Panc1 (cell line): Measurements from ENCODE around the gene OR11A1.

Experiments used
- POLR2AphosphoS5 ChIP-seq: IDR thresholded peaks from 2 replicates; pipeline ENCODE4 v1.6.1; 2012; ENCODE audit warnings: mild to moderate bottlenecking, low read depth, low read length, moderate library complexity
- TF ChIP-seq, protein P1 (sequence below): fragments of 450-650 bp; IDR thresholded peaks from 2 replicates; pipeline ENCODE4 v1.5.1; 2017; ENCODE audit warnings: mild to moderate bottlenecking
- TF ChIP-seq, protein P2 (sequence below), 2 experiments: IDR thresholded peaks; 2 replicates each; pipeline ENCODE4 v1.6.1; 2011 to 2012; ENCODE audit warnings: low read depth in 2 of 2, control low read depth in 1 of 2, low read length in 1 of 2, mild to moderate bottlenecking in 1 of 2, moderate library complexity in 1 of 2; ENCODE audit not compliant: insufficient read depth in 1 of 2

DNA sequence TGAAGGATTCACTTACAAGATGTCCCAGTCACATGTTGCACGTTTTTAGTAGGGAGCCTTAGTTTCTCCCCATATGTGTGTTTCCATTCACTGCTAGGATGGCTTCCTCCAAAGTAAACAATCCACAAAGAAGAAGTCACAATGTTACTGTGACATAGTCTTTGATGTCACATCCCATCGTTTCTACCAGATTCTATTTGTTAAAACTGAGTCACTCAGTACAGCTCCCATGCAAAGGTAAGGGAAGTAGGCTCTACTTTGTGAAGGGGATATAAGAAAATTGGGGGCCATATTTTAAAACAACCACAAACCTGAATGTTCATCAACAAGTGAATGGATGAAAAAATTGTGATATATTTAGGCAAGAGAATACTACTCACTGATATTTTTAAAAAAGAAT, at the start of gene OR11A1, which contains the start of gene OR2H1:
- TF ChIP-seq, protein P1, sequence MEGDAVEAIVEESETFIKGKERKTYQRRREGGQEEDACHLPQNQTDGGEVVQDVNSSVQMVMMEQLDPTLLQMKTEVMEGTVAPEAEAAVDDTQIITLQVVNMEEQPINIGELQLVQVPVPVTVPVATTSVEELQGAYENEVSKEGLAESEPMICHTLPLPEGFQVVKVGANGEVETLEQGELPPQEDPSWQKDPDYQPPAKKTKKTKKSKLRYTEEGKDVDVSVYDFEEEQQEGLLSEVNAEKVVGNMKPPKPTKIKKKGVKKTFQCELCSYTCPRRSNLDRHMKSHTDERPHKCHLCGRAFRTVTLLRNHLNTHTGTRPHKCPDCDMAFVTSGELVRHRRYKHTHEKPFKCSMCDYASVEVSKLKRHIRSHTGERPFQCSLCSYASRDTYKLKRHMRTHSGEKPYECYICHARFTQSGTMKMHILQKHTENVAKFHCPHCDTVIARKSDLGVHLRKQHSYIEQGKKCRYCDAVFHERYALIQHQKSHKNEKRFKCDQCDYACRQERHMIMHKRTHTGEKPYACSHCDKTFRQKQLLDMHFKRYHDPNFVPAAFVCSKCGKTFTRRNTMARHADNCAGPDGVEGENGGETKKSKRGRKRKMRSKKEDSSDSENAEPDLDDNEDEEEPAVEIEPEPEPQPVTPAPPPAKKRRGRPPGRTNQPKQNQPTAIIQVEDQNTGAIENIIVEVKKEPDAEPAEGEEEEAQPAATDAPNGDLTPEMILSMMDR = no peak
- TF ChIP-seq, protein P2, sequence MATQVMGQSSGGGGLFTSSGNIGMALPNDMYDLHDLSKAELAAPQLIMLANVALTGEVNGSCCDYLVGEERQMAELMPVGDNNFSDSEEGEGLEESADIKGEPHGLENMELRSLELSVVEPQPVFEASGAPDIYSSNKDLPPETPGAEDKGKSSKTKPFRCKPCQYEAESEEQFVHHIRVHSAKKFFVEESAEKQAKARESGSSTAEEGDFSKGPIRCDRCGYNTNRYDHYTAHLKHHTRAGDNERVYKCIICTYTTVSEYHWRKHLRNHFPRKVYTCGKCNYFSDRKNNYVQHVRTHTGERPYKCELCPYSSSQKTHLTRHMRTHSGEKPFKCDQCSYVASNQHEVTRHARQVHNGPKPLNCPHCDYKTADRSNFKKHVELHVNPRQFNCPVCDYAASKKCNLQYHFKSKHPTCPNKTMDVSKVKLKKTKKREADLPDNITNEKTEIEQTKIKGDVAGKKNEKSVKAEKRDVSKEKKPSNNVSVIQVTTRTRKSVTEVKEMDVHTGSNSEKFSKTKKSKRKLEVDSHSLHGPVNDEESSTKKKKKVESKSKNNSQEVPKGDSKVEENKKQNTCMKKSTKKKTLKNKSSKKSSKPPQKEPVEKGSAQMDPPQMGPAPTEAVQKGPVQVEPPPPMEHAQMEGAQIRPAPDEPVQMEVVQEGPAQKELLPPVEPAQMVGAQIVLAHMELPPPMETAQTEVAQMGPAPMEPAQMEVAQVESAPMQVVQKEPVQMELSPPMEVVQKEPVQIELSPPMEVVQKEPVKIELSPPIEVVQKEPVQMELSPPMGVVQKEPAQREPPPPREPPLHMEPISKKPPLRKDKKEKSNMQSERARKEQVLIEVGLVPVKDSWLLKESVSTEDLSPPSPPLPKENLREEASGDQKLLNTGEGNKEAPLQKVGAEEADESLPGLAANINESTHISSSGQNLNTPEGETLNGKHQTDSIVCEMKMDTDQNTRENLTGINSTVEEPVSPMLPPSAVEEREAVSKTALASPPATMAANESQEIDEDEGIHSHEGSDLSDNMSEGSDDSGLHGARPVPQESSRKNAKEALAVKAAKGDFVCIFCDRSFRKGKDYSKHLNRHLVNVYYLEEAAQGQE (IDR thresholded peaks at IDR 0.05; ENCODE audit: insufficient read depth in 1 of 2, low read depth in 2 of 2, low read length in 1 of 2) = no peak
- TF ChIP-seq POLR2AphosphoS5 = no peak
